ENCODE results near the gene PRAMEF11.

GRCh38 chr1:12798911-12799310 lies 32.3 kb downstream of the PRAMEF11 start:
- TF ChIP-seq, protein P1, sequence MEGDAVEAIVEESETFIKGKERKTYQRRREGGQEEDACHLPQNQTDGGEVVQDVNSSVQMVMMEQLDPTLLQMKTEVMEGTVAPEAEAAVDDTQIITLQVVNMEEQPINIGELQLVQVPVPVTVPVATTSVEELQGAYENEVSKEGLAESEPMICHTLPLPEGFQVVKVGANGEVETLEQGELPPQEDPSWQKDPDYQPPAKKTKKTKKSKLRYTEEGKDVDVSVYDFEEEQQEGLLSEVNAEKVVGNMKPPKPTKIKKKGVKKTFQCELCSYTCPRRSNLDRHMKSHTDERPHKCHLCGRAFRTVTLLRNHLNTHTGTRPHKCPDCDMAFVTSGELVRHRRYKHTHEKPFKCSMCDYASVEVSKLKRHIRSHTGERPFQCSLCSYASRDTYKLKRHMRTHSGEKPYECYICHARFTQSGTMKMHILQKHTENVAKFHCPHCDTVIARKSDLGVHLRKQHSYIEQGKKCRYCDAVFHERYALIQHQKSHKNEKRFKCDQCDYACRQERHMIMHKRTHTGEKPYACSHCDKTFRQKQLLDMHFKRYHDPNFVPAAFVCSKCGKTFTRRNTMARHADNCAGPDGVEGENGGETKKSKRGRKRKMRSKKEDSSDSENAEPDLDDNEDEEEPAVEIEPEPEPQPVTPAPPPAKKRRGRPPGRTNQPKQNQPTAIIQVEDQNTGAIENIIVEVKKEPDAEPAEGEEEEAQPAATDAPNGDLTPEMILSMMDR (IDR thresholded peaks at IDR 0.05; ENCODE audit: low read depth, low read length), result no peak
- no peak for TF ChIP-seq EZH2phosphoT487 (IDR thresholded peaks at IDR 0.05; ENCODE audit: low read depth)
